HG03097 (cell line): Measurements from ENCODE around the gene CDH18.

ENCODE experiments used
- ATAC-seq: cut with Tn5 transposase; IDR thresholded peaks from one replicate; pipeline ENCODE4 v1.9.1; 2021; ENCODE audit not compliant: unreplicated experiment, low FRiP score

Gene CDH18

GRCh38 chr5:19739671-19740070 lies 248.3 kb downstream of the CDH18 start:
- ATAC-seq, result no peak

- no peak for ATAC-seq
These were observed 253.2 kb downstream of the CDH18 start for GRCh38 chr5:19734776-19735175.

GRCh38 chr5:19733612-19734495 lies 254.1 kb downstream of the CDH18 start:
- no peak for ATAC-seq

- no peak for ATAC-seq
These were observed 259.4 kb downstream of the CDH18 start for GRCh38 chr5:19728571-19728970.

- no peak for ATAC-seq
These were observed 268.9 kb downstream of the CDH18 start for GRCh38 chr5:19719109-19719508.

- ATAC-seq, result no peak
These were observed 274.3 kb downstream of the CDH18 start for GRCh38 chr5:19713740-19714139.

GRCh38 chr5:19709403-19709802 lies 278.6 kb downstream of the CDH18 start:
- no peak for ATAC-seq

GRCh38 chr5:19706776-19707175 lies 281.2 kb downstream of the CDH18 start:
- no peak for ATAC-seq

- ATAC-seq, result no peak
These were observed 286.3 kb downstream of the CDH18 start for GRCh38 chr5:19701731-19702130.

- ATAC-seq, result no peak
These were observed 292.9 kb downstream of the CDH18 start for GRCh38 chr5:19694949-19695611.

- no peak for ATAC-seq
These were observed 297.0 kb downstream of the CDH18 start for GRCh38 chr5:19690978-19691377.

- no peak for ATAC-seq
These were observed 302.5 kb downstream of the CDH18 start for GRCh38 chr5:19685473-19685872.

- no peak for ATAC-seq
These were observed 311.1 kb downstream of the CDH18 start for GRCh38 chr5:19676895-19677294.

GRCh38 chr5:19660679-19661078 lies 327.3 kb downstream of the CDH18 start:
- no peak for ATAC-seq

GRCh38 chr5:19655627-19656026 lies 332.4 kb downstream of the CDH18 start:
- ATAC-seq, result no peak

- no peak for ATAC-seq
These were observed 349.5 kb downstream of the CDH18 start for GRCh38 chr5:19638461-19638860.

GRCh38 chr5:19630876-19631275 lies 357.1 kb downstream of the CDH18 start:
- ATAC-seq, result no peak

- no peak for ATAC-seq
These were observed 361.8 kb downstream of the CDH18 start for GRCh38 chr5:19626211-19626610.

GRCh38 chr5:19625562-19625961 lies 362.4 kb downstream of the CDH18 start:
- no peak for ATAC-seq

- no peak for ATAC-seq
These were observed 368.4 kb downstream of the CDH18 start for GRCh38 chr5:19619571-19619970.

GRCh38 chr5:19616701-19617215 lies 371.2 kb downstream of the CDH18 start:
- no peak for ATAC-seq

GRCh38 chr5:19615661-19616060 lies 372.3 kb downstream of the CDH18 start:
- ATAC-seq, result no peak
